Neural cell (in vitro differentiated cells): ENCODE data around the gene OGFOD2.

Experiments used
- CTCF ChIP-seq: fragments of 450-650 bp; IDR thresholded peaks from 2 replicates; pipeline ENCODE4 v1.5.1; 2014; ENCODE audit warnings: antibody characterized with exemption, mild to moderate bottlenecking, moderate library complexity; ENCODE audit not compliant: poor library complexity, severe bottlenecking
- EP300 ChIP-seq: fragments of 450-650 bp; conservative IDR thresholded peaks from 2 replicates; pipeline ENCODE4 v1.6.1; 2014; ENCODE audit warnings: antibody characterized with exemption, mild to moderate bottlenecking, moderate library complexity; ENCODE audit not compliant: poor library complexity, severe bottlenecking
- MXI1 ChIP-seq: fragments of 450-650 bp; conservative IDR thresholded peaks from 2 replicates; pipeline ENCODE4 v1.6.1; 2014; ENCODE audit warnings: antibody characterized with exemption, mild to moderate bottlenecking; ENCODE audit not compliant: poor library complexity, severe bottlenecking
- POLR2AphosphoS5 ChIP-seq: IDR thresholded peaks from 2 replicates; pipeline ENCODE4 v1.6.1; 2012
- RAD21 ChIP-seq: fragments of 450-650 bp; conservative IDR thresholded peaks from 2 replicates; pipeline ENCODE4 v1.6.1; 2014; ENCODE audit warnings: antibody characterized with exemption, mild to moderate bottlenecking, moderate library complexity
- TAF1 ChIP-seq: IDR thresholded peaks from 2 replicates; pipeline ENCODE4 v1.6.1; 2012; ENCODE audit warnings: low read depth
- TF ChIP-seq, protein P1 (sequence below): IDR thresholded peaks from 2 replicates; pipeline ENCODE4 v1.6.1; 2012; ENCODE audit warnings: borderline replicate concordance

DNA sequence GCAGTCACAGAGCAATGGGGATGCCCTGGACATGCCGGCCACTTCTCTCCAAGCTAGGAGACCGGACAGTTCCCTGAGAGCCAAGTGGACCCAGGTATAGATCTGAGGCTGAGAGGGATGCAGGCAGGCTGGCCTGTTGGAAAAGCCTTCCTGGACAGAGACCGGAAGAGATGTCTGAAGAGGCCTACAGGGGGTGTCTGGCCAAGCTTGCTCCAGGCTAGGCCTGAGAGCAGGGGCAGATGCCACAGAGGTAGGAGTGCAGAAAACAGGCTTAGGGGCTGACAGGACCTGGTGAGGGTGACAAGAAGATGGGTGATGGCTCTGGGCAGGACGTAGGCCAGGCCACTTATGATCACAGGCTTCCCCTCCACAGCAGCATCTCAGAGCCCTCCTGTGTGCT lies 35.6 kb downstream of the OGFOD2 start:
- no peak for TF ChIP-seq CTCF
- no peak for TF ChIP-seq RAD21
- TF ChIP-seq EP300 = no peak
- TF ChIP-seq, protein P1, sequence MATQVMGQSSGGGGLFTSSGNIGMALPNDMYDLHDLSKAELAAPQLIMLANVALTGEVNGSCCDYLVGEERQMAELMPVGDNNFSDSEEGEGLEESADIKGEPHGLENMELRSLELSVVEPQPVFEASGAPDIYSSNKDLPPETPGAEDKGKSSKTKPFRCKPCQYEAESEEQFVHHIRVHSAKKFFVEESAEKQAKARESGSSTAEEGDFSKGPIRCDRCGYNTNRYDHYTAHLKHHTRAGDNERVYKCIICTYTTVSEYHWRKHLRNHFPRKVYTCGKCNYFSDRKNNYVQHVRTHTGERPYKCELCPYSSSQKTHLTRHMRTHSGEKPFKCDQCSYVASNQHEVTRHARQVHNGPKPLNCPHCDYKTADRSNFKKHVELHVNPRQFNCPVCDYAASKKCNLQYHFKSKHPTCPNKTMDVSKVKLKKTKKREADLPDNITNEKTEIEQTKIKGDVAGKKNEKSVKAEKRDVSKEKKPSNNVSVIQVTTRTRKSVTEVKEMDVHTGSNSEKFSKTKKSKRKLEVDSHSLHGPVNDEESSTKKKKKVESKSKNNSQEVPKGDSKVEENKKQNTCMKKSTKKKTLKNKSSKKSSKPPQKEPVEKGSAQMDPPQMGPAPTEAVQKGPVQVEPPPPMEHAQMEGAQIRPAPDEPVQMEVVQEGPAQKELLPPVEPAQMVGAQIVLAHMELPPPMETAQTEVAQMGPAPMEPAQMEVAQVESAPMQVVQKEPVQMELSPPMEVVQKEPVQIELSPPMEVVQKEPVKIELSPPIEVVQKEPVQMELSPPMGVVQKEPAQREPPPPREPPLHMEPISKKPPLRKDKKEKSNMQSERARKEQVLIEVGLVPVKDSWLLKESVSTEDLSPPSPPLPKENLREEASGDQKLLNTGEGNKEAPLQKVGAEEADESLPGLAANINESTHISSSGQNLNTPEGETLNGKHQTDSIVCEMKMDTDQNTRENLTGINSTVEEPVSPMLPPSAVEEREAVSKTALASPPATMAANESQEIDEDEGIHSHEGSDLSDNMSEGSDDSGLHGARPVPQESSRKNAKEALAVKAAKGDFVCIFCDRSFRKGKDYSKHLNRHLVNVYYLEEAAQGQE = no peak
- TF ChIP-seq POLR2AphosphoS5 = no peak
- TF ChIP-seq TAF1 = no peak
- TF ChIP-seq MXI1 = no peak
